Panc1 (cell line): Measurements from ENCODE around the gene MYO18B. TPM values are rescaled to one million over a fixed set of nuclear protein-coding genes. Genes with fewer than 3 reads are reported as not detected.

Experiments
- ATAC-seq: fragments of 200-7000 bp; cut with Tn5 transposase; 2 replicates; pipeline ENCODE4 v1.9.1; 2020; ENCODE audit warnings: mild to moderate bottlenecking, moderate library complexity
- BruUV-seq: library from RNA; stranded (reverse); fragments of 400-500 nt; replicated peaks from 2 replicates; lab custom pipeline; 2021; lab: Mats Ljungman, UMichigan
- CTCF ChIA-PET: fragments of 300-600 bp; sonication (Branson Sonifier 250); formaldehyde crosslinking; loops from one replicate; lab custom pipeline; 2022; ENCODE audit warnings: antibody characterized with exemption; lab: Charles Lee
- POLR2A ChIA-PET: fragments of 300-600 bp; sonication (Branson Sonifier 250); formaldehyde crosslinking; loops from one replicate; lab custom pipeline; 2022; ENCODE audit warnings: antibody characterized with exemption; lab: Charles Lee
- DNase-seq: peaks from one replicate; pipeline ENCODE4 v3.0.0-alpha.2; 2010; ENCODE audit warnings: low read depth, low spot score
- H3K27ac ChIP-seq: 2 replicates; pipeline ENCODE4 v1.5.1; 2011; ENCODE audit warnings: mild to moderate bottlenecking, low read length, inconsistent platforms
- H3K27me3 ChIP-seq: fragments of 200-500 bp; sonication (Bioruptor generic); 2 replicates; pipeline ENCODE4 v1.6.0; 2014; ENCODE audit warnings: low read length, inconsistent platforms; ENCODE audit not compliant: control insufficient read depth, insufficient read depth
- H3K36me3 ChIP-seq: fragments of 200-500 bp; sonication (Bioruptor generic); 2 replicates; pipeline ENCODE4 v1.5.1; 2014; ENCODE audit warnings: inconsistent platforms, mild to moderate bottlenecking, low read length, moderate library complexity; ENCODE audit not compliant: control insufficient read depth, insufficient read depth
- H3K4me1 ChIP-seq: 2 replicates; pipeline ENCODE4 v1.5.1; 2011; ENCODE audit warnings: inconsistent platforms, mild to moderate bottlenecking, low read length, moderate library complexity; ENCODE audit not compliant: control insufficient read depth, insufficient read depth
- H3K4me3 ChIP-seq, 2 experiments: 2 replicates each; pipeline ENCODE4 v1.5.1; 2011 to 2012; ENCODE audit warnings: low read depth in 2 of 2, low read length in 2 of 2, mild to moderate bottlenecking in 2 of 2, inconsistent platforms in 1 of 2, moderate library complexity in 1 of 2
- H3K9me3 ChIP-seq: fragments of 200-500 bp; sonication (Bioruptor generic); 2 replicates; pipeline ENCODE4 v1.5.1; 2014; ENCODE audit warnings: low read depth, mild to moderate bottlenecking, inconsistent platforms, low read length, moderate library complexity; ENCODE audit not compliant: control insufficient read depth, insufficient read depth
- POLR2AphosphoS5 ChIP-seq: IDR thresholded peaks from 2 replicates; pipeline ENCODE4 v1.6.1; 2012; ENCODE audit warnings: mild to moderate bottlenecking, low read depth, low read length, moderate library complexity
- SIN3A ChIP-seq: IDR thresholded peaks from 2 replicates; pipeline ENCODE4 v1.6.1; 2012; ENCODE audit warnings: low read depth, mild to moderate bottlenecking, low read length, moderate library complexity, borderline replicate concordance; ENCODE audit not compliant: insufficient read depth
- TCF7L2 ChIP-seq: IDR thresholded peaks from 2 replicates; pipeline ENCODE4 v1.6.1; 2011; ENCODE audit warnings: mild to moderate bottlenecking, low read depth, low read length, inconsistent platforms
- in situ Hi-C: cut with HindIII; loops from 2 replicates; pipeline ENCODE4 v1.10.0; 2016; ENCODE audit warnings: low sequenced_read_pairs, low pct_unique_long_range_greater_than_20kb
- intact Hi-C: fragments of 100-400 bp; cut with micrococcal nuclease; formaldehyde crosslinking; loops from one replicate; pipeline ENCODE4 v1.10.0; 2022; ENCODE audit not compliant: unreplicated experiment
- total RNA-seq: library from RNA; stranded (reverse); gene quantifications from one replicate; pipeline ENCODE4 v1.2.1, GENCODE V29; 2021; ENCODE audit not compliant: unreplicated experiment
- TF ChIP-seq, protein P1 (sequence below): fragments of 450-650 bp; IDR thresholded peaks from 2 replicates; pipeline ENCODE4 v1.5.1; 2017; ENCODE audit warnings: mild to moderate bottlenecking
- TF ChIP-seq, protein P2 (sequence below), 2 experiments: IDR thresholded peaks; 2 replicates each; pipeline ENCODE4 v1.6.1; 2011 to 2012; ENCODE audit warnings: low read depth in 2 of 2, control low read depth in 1 of 2, low read length in 1 of 2, mild to moderate bottlenecking in 1 of 2, moderate library complexity in 1 of 2; ENCODE audit not compliant: insufficient read depth in 1 of 2

Gene MYO18B
- total RNA-seq, 1 experiment from 2014 or later, result not detected

DNA sequence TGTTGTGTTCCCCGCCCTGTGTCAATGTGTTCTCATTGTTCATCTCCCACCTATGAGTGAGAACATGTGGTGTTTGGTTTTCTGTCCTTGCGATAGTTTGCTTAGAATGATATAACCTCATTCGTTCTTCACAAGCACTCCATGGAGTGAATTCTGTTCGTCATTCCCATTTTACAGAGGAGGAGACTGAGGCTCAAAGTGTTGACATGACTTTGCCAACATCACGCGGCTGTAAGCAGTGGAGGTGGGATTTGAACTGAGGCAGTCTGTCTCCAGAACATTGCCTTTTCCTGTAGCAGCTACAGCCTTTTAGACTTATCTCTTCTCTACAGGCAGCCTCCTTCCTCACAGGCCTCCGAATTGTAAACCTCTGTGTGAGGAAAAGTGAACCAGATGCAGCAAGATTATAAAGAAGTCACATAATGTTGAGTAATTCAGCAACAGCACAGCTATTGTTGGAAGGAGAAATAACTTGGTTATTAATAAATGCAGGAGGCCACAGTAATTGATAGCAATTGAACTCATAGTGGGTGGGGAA is 74.6 kb downstream of the MYO18B start:
- Histone ChIP-seq H3K27ac (no peak overlapping the region), H3K4me3 (no peak overlapping the region), H3K27me3 (no peaks in the 10 kb centered on the region), H3K36me3 (no peaks in the 10 kb centered on the region), H3K4me1 (no peaks in the 10 kb centered on the region), H3K9me3 (no peaks in the 10 kb centered on the region)
- TF ChIP-seq SIN3A (no peak), POLR2AphosphoS5 (no peak), TCF7L2 (no peak)
- TF ChIP-seq, protein P1, sequence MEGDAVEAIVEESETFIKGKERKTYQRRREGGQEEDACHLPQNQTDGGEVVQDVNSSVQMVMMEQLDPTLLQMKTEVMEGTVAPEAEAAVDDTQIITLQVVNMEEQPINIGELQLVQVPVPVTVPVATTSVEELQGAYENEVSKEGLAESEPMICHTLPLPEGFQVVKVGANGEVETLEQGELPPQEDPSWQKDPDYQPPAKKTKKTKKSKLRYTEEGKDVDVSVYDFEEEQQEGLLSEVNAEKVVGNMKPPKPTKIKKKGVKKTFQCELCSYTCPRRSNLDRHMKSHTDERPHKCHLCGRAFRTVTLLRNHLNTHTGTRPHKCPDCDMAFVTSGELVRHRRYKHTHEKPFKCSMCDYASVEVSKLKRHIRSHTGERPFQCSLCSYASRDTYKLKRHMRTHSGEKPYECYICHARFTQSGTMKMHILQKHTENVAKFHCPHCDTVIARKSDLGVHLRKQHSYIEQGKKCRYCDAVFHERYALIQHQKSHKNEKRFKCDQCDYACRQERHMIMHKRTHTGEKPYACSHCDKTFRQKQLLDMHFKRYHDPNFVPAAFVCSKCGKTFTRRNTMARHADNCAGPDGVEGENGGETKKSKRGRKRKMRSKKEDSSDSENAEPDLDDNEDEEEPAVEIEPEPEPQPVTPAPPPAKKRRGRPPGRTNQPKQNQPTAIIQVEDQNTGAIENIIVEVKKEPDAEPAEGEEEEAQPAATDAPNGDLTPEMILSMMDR, result no peak
- TF ChIP-seq, protein P2, sequence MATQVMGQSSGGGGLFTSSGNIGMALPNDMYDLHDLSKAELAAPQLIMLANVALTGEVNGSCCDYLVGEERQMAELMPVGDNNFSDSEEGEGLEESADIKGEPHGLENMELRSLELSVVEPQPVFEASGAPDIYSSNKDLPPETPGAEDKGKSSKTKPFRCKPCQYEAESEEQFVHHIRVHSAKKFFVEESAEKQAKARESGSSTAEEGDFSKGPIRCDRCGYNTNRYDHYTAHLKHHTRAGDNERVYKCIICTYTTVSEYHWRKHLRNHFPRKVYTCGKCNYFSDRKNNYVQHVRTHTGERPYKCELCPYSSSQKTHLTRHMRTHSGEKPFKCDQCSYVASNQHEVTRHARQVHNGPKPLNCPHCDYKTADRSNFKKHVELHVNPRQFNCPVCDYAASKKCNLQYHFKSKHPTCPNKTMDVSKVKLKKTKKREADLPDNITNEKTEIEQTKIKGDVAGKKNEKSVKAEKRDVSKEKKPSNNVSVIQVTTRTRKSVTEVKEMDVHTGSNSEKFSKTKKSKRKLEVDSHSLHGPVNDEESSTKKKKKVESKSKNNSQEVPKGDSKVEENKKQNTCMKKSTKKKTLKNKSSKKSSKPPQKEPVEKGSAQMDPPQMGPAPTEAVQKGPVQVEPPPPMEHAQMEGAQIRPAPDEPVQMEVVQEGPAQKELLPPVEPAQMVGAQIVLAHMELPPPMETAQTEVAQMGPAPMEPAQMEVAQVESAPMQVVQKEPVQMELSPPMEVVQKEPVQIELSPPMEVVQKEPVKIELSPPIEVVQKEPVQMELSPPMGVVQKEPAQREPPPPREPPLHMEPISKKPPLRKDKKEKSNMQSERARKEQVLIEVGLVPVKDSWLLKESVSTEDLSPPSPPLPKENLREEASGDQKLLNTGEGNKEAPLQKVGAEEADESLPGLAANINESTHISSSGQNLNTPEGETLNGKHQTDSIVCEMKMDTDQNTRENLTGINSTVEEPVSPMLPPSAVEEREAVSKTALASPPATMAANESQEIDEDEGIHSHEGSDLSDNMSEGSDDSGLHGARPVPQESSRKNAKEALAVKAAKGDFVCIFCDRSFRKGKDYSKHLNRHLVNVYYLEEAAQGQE (IDR thresholded peaks at IDR 0.05; ENCODE audit: insufficient read depth in 1 of 2, low read depth in 2 of 2, low read length in 1 of 2), result no peak
- ATAC-seq (no peak), DNase-seq (no peak)
- in situ Hi-C loops (no loop called here), intact Hi-C loops (no loop called here)
- no TSS peak for BruUV-seq
- ChIA-PET POLR2A (no interaction called here), CTCF (no interaction called here)

DNA sequence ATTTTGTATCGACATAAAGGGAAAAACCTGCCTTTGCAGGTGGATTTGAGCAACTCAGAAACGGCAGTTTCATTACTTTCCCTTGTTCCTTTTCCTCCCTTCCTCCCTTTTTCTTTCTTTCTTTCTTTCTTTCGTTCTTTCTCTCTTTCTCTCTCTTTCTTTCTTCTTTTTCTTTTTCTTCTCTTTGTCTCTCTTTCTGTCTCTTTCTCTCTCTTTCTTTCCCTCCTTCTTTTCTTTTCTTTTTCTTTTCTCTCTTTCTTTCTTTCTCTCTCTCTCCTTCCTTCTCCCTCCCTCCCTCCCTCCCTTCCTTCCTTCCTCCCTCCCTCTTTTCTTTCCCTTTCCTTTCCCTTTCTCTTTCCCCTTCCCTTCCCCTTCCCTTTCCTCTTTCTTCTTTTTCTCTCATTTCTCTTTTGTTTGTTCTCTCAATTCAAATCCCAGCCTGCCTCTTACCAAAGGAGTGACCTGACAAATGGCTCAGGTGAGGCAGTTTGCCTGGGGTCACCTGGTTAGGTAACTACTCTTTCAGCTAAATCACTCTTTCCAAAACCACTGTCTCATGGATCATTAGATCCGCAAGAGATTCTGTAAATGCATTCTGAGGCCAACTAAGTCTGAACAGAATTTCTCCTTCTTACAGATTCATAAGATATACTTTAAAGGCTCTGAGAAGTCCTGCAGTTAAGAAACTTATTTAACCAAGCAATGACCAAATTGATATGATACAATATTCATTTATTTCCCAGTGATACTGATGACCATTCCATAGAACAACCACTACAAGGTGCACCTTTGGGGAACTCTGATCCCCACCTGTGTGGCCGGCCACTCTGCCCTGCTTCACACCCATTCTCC is 75.3 kb downstream of the MYO18B start:
- no TSS peak for BruUV-seq
- in situ Hi-C loops, result no loop called here
- no peaks in the 10 kb centered on the region for H3K9me3 ChIP-seq
- TF ChIP-seq TCF7L2 (no peak), SIN3A (no peak), POLR2AphosphoS5 (no peak)
- TF ChIP-seq, protein P1, result no peak
- TF ChIP-seq, protein P2 (IDR thresholded peaks at IDR 0.05; ENCODE audit: insufficient read depth in 1 of 2, low read depth in 2 of 2, low read length in 1 of 2), result no peak
- DNase-seq (no peak), ATAC-seq (no peak)
- intact Hi-C loops, result no loop called here
- no peaks in the 10 kb centered on the region for H3K4me1 ChIP-seq
- no peak overlapping the region for H3K4me3 ChIP-seq
- H3K27me3 ChIP-seq, result no peaks in the 10 kb centered on the region
- ChIA-PET POLR2A (no interaction called here), CTCF (no interaction called here)
- no peaks in the 10 kb centered on the region for H3K36me3 ChIP-seq
- H3K27ac ChIP-seq, result no peak overlapping the region
